Esophagus muscularis mucosa (tissue), 4 donors: ENCODE results near the gene UNC5B. TPM values are rescaled to one million over a fixed set of nuclear protein-coding genes. Genes with fewer than 3 reads are reported as not detected.

Experiments
- DNase-seq: peaks from one replicate; pipeline ENCODE4 v3.0.0-alpha.2; 2017; ENCODE audit errors: extremely low spot score
- H3K27ac ChIP-seq, 4 donors: fragments of 200-600 bp; sonication (generic); replicated peaks in 1 of 4; 1 replicate in 3 of 4; 2 replicates in 1 of 4; pipeline ENCODE4 v1.5.1; 2016 to 2019; ENCODE audit warnings: mild to moderate bottlenecking in 1 of 4
- H3K27me3 ChIP-seq, 4 donors: fragments of 200-600 bp; sonication (generic); one replicate each; pipeline versions ENCODE4 v1.5.1 to v1.6.0; 2016 to 2019
- H3K36me3 ChIP-seq, 4 donors: fragments of 200-600 bp; sonication (generic); one replicate each; pipeline ENCODE4 v1.5.1; 2016 to 2019
- H3K4me1 ChIP-seq, 4 donors: fragments of 200-600 bp; sonication (generic); one replicate each; pipeline ENCODE4 v1.5.1; 2016 to 2019
- H3K4me3 ChIP-seq, 4 donors: fragments of 200-600 bp; sonication (generic); 1 replicate in 2 of 4; 2 replicates in 2 of 4; pipeline ENCODE4 v1.5.1; 2016 to 2019; ENCODE audit warnings: mild to moderate bottlenecking in 4 of 4, moderate library complexity in 1 of 4
- H3K9me3 ChIP-seq, 4 donors: fragments of 200-600 bp; sonication (generic); 1 replicate in 3 of 4; 2 replicates in 1 of 4; pipeline ENCODE4 v1.5.1; 2016 to 2019
- EP300 ChIP-seq: sonication (generic); formaldehyde crosslinking; IDR thresholded peaks from one replicate; pipeline ENCODE4 v1.6.1; 2017; ENCODE audit warnings: antibody characterized with exemption
- POLR2A ChIP-seq: fragments of 450-650 bp; IDR thresholded peaks from one replicate; pipeline ENCODE4 v1.6.1; 2017; ENCODE audit warnings: antibody characterized with exemption, moderate library complexity, mild to moderate bottlenecking, low read depth
- POLR2AphosphoS5 ChIP-seq, 2 donors: sonication (generic); formaldehyde crosslinking; IDR thresholded peaks; one replicate each; pipeline ENCODE4 v1.6.1; 2017; ENCODE audit warnings: antibody characterized with exemption in 2 of 2
- WGBS: methylation state at CpG from one replicate; pipeline ENCODE4 v1.1.5; 2018; 5-methylcytosine and 5-hydroxymethylcytosine counted together
- intact Hi-C: fragments of 100-400 bp; cut with DNase I; formaldehyde crosslinking; loops from one replicate; pipeline ENCODE4 v1.15.1; 2023
- total RNA-seq, 4 donors: library from RNA; depleted of rRNA; stranded (reverse); fragments of >200 nt; gene quantifications; one replicate each; pipeline versions ENCODE4 v1.1.0 to v1.2.1, GENCODE V29; 2016
- TF ChIP-seq, protein P1 (sequence below), 3 experiments: fragments of 200-600 bp in 2 of 3; fragments of 450-650 bp in 1 of 3; sonication (generic) in 2 of 3; IDR thresholded peaks; one replicate each; pipeline ENCODE4 v1.5.1; 2017 to 2019; ENCODE audit warnings: antibody characterized with exemption in 3 of 3, mild to moderate bottlenecking in 2 of 3, moderate library complexity in 1 of 3

Gene UNC5B
- total RNA-seq, 4 donors from 2014 or later, result 2.1 to 3.7 (median 2.8) TPM

DNA sequence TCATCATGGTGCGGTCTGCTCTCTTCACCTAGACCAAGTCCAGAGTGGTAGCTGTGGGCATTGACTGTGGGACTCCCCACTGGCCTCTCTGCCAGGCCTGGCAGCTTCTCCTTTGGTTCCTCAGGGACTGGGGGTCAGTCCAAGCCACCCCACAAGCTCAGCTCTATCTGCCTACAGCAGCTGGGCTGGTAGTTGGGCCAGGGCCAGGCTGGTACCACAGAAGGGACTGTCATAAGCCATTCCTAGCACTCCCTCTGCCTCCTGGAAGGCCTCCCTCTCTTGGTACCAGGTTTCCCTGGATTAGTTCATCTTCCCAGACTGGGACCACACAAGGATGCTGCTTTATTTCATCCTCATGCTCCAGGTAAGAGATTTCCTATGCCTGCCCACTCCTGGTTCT lies 24.2 kb upstream of the UNC5B start:
- TF ChIP-seq, protein P1, sequence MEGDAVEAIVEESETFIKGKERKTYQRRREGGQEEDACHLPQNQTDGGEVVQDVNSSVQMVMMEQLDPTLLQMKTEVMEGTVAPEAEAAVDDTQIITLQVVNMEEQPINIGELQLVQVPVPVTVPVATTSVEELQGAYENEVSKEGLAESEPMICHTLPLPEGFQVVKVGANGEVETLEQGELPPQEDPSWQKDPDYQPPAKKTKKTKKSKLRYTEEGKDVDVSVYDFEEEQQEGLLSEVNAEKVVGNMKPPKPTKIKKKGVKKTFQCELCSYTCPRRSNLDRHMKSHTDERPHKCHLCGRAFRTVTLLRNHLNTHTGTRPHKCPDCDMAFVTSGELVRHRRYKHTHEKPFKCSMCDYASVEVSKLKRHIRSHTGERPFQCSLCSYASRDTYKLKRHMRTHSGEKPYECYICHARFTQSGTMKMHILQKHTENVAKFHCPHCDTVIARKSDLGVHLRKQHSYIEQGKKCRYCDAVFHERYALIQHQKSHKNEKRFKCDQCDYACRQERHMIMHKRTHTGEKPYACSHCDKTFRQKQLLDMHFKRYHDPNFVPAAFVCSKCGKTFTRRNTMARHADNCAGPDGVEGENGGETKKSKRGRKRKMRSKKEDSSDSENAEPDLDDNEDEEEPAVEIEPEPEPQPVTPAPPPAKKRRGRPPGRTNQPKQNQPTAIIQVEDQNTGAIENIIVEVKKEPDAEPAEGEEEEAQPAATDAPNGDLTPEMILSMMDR (IDR thresholded peaks at IDR 0.05), result no peak
- TF ChIP-seq POLR2A (no peak), EP300 (no peak), POLR2AphosphoS5 (IDR thresholded peaks at IDR 0.05) (no peak)
- no peaks in the 10 kb centered on the region for H3K36me3 ChIP-seq
- DNase-seq, result no peak
- H3K4me3 ChIP-seq, result no peak overlapping the region
- H3K27ac ChIP-seq, result no peak overlapping the region
- H3K9me3 ChIP-seq, result no peaks in the 10 kb centered on the region
- peaks cover 0 to 8% (median 0%) of the 10 kb centered on the region in 4 donors for H3K27me3 ChIP-seq
- intact Hi-C loops, result no loop called here
- WGBS, result 83% methylated on average over 1 of the region's 1 CpG
- H3K4me1 ChIP-seq, result peaks cover 13 to 26% (median 18%) of the 10 kb centered on the region in 4 donors

DNA sequence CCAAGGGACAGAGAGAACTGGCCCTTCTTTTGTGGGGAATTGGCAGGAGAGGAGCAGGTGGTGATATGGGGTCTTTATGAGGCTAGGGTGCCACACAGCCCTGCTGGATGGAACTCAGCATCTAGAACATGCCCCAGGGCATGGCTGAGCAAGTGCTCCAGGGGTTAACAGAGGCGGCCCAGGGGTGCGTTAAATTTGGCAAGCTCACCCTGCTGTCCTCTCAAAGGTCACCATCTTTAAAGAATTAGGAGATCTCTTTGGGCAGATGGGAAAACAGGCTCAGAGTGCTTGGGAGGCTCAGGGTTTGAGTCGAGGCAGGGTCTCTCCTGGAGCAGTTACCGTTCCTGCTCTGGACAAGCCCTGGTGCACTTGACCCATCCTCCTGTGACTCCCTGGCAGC lies 21.4 kb upstream of the UNC5B start:
- Histone ChIP-seq H3K27me3 (peaks cover 0 to 8% (median 0%) of the 10 kb centered on the region in 4 donors), H3K4me1 (peaks cover 13 to 26% (median 18%) of the 10 kb centered on the region in 4 donors), H3K4me3 (no peak overlapping the region), H3K36me3 (no peaks in the 10 kb centered on the region), H3K27ac (no peak overlapping the region), H3K9me3 (no peaks in the 10 kb centered on the region)
- intact Hi-C loops, result no loop called here
- 79% methylated on average over 4 of the region's 4 CpGs for WGBS
- DNase-seq, result no peak
- TF ChIP-seq POLR2A, result no peak

DNA sequence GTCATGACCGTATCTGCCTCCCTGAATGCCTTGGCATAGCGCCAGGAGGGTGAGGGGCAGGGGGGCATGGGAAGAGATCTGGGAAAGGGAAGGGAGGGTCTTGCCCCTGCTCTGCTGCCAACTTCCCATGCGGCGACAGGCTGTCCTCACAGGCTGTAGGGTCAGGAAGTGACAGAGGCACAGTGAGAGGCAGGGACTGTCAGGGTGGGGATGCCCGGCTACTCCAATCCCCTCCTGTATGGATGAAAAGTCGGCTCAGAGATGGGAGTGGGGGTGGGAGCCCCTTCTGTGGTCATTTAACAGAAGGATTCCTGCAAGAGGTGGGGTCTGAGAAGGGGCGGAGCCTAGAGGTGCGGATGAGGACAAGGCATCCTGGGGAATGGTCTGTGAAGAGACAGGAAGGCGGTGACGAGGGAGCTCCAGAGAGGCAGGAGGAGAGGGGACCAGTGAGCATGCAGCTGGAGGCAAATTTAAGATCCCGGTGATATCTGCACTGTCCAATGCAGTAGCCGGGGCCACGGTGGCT lies 20.8 kb upstream of the UNC5B start:
- Histone ChIP-seq H3K27me3 (peaks cover 0 to 8% (median 0%) of the 10 kb centered on the region in 4 donors), H3K9me3 (peaks cover 0 to 4% (median under 1%) of the 10 kb centered on the region in 4 donors), H3K4me3 (no peak overlapping the region), H3K27ac (no peak overlapping the region), H3K36me3 (no peaks in the 10 kb centered on the region), H3K4me1 (peaks cover 13 to 26% (median 18%) of the 10 kb centered on the region in 4 donors)
- 51% methylated on average over 12 of the region's 13 CpGs for WGBS
- no peak for DNase-seq
- intact Hi-C loops, result no loop called here
- TF ChIP-seq EP300, result no peak
- TF ChIP-seq POLR2AphosphoS5 (IDR thresholded peaks at IDR 0.05), result no peak
- no peak for TF ChIP-seq POLR2A
- TF ChIP-seq, protein P1 (IDR thresholded peaks at IDR 0.05), result no peak

DNA sequence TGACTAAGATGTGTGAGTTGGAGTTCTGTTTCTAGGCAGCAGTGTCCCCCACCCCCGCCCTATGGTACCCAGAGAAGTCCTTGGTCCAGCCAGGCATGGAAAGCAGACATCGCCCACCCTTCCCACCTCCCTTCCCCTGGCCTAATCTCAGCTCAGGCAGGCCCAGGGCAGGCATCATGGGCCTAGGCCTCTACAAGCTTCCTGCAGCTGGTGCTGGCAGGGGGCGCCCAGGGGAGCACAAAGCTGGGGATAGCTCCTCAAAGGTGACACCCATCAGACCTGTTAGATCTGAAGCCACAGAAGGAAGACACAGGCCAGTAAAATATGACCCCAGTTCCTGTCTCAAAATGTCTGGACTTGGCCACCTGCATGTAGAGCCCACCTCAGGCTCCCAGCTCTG lies 18.9 kb upstream of the UNC5B start:
- no peak overlapping the region for H3K4me3 ChIP-seq
- TF ChIP-seq POLR2A, result no peak
- no peak for TF ChIP-seq EP300
- TF ChIP-seq, protein P1 (IDR thresholded peaks at IDR 0.05), result no peak
- TF ChIP-seq POLR2AphosphoS5 (IDR thresholded peaks at IDR 0.05), result no peak
- no peaks in the 10 kb centered on the region for H3K36me3 ChIP-seq
- DNase-seq, result no peak
- peaks cover 0 to 7% (median under 1%) of the 10 kb centered on the region in 4 donors for H3K4me1 ChIP-seq
- H3K9me3 ChIP-seq, result peaks cover 0 to 22% (median 12%) of the 10 kb centered on the region in 4 donors
- WGBS, result 100% methylated on average over 2 of the region's 3 CpGs
- no peak overlapping the region for H3K27ac ChIP-seq
- peaks cover 0 to 8% (median 0%) of the 10 kb centered on the region in 4 donors for H3K27me3 ChIP-seq
- intact Hi-C loops, result no loop called here

DNA sequence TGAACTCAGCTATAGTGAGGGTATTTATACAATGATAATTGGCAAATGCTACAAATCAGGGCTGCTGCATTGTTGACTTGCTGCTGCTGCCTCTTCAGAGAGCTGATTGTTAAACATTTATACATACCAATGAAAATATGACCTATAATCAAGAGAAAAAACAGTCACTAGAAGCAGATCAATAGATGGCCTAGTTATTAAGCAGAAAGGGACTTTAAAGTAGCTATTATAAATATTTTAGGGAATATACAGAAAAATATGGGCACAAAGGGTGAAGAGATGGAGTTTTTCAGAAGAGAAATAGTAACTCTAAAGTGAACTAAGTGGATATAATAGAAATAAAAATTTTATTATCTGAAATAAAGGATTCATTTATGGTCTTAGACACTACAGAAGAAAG lies 14.4 kb upstream of the UNC5B start:
- intact Hi-C loops, result no loop called here
- peaks cover 0 to 29% (median 16%) of the 10 kb centered on the region in 4 donors for H3K9me3 ChIP-seq
- TF ChIP-seq, protein P1 (IDR thresholded peaks at IDR 0.05), result no peak
- TF ChIP-seq POLR2A, result no peak
- TF ChIP-seq EP300, result no peak
- no peak for TF ChIP-seq POLR2AphosphoS5 (IDR thresholded peaks at IDR 0.05)
- H3K36me3 ChIP-seq, result no peaks in the 10 kb centered on the region
- DNase-seq, result no peak
- no peak overlapping the region for H3K27ac ChIP-seq
- H3K27me3 ChIP-seq, result no peaks in the 10 kb centered on the region
- no peak overlapping the region for H3K4me3 ChIP-seq
- H3K4me1 ChIP-seq, result no peaks in the 10 kb centered on the region
